NCI-H748 (cell line): ENCODE measurements around the gene RSPO3.

Source experiments
- DNase-seq: peaks from one replicate; lab custom pipeline; 2025; ENCODE audit not compliant: unreplicated experiment; lab: John Stamatoyannopoulos, UW

RSPO3 gene

DNA sequence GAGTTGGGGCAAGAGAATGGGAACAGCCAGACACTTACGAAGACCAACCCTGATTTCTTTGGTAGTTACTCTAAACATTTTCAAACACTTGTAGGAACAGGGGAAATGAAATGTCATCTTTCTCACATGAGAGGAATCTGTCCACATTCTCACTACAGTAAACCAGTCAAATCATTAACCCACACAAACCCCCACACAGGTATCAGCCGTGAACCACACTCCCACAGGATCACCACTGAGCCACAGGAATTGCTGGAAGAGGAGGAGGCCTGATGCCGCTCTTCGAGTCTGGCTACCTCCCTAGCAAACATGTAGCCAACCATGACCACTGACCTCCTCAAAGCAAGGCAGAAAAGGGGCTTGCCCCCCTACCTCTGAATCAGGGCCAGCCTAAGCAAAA, 6.9 kb upstream of the RSPO3 start:
- no peak for DNase-seq

DNA sequence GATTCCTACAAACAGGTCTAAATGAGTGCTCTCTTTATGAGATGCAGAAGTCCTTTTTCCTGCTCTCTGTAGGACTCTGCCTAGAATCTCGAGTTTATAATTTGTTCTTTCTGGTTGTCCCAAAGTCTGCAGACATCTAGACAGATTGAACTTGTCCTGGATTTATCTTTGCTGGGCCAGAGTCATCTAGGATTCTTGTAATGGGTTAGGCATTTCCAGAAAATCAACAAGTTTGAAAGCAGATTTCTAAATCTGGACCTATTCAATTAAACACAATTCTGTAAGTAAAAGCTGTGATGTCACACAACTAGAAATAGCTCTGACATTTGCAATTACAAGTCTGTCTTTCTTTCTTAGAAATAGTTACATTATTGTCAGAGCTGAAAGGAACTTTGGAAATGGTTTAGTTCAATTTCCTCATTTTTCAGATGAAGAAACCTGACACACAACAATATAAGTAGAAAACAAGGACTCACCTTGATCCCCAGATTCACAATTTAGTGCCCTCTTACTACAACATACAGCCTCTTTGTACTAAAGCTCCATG, 4.2 kb upstream of the RSPO3 start:
- DNase-seq: no peak

DNA sequence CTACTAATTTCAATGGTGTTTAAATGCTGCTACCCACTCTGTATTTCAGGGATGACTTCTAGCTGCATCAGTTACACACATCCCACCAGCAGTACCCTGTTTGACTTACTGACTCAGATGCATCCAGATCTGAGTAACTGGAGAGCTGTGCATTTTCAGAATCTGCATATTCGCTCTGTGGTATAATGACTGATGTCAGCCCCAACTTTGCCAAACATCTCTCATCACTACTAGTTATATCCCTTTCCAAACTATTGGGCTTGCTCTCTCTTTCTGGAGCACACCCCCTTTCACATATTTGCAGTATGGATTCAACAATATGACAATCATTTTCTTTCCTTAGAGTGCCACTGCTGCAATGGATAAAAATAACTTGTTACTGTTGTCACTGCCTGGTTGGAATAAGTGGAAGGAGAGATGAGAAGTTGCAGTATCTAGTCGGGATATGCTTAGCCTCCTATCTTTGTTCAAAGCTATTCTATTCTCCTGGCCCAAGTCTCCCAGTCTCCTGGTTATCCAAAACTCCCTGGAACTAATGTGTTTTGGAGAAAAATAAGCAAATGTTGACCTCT, 3.3 kb upstream of the RSPO3 start:
- no peak for DNase-seq

DNA sequence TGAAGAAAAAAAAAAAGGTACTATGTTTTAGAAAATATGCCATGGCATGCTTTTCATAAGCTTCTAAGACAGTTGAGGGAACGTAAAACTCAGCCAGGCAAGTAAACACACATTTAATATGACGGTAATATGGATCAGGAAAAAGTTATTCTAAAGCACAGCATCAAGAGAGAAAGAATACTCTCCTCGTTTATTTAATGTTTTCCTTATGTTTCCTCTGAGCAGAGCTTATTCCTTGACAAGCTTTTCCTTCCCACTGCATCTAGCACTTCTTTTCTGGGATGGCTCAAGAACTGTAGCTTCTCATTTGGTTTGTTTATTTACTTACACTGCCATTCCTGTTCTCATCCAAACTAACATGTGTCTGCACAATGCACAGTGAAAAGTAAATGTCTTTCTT, 2.7 kb upstream of the RSPO3 start:
- DNase-seq: no peak

DNA sequence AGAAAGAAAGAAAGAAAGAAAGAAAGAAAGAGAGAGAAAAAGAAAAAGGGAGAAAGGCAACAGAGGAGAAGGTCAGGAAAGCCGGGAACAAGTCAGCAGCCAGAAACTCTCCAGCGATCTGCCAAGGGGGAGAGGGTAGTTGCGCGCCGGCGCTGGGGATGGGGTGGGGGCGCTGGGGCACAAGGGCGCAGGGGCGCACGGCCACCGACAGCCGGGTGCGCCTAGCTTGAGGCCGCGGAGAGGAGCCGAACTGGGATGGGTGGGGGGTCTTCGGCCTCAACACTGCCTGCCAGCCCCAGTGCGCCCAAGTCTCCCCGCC, 533 bp upstream of the RSPO3 start:
- no peak for DNase-seq

DNA sequence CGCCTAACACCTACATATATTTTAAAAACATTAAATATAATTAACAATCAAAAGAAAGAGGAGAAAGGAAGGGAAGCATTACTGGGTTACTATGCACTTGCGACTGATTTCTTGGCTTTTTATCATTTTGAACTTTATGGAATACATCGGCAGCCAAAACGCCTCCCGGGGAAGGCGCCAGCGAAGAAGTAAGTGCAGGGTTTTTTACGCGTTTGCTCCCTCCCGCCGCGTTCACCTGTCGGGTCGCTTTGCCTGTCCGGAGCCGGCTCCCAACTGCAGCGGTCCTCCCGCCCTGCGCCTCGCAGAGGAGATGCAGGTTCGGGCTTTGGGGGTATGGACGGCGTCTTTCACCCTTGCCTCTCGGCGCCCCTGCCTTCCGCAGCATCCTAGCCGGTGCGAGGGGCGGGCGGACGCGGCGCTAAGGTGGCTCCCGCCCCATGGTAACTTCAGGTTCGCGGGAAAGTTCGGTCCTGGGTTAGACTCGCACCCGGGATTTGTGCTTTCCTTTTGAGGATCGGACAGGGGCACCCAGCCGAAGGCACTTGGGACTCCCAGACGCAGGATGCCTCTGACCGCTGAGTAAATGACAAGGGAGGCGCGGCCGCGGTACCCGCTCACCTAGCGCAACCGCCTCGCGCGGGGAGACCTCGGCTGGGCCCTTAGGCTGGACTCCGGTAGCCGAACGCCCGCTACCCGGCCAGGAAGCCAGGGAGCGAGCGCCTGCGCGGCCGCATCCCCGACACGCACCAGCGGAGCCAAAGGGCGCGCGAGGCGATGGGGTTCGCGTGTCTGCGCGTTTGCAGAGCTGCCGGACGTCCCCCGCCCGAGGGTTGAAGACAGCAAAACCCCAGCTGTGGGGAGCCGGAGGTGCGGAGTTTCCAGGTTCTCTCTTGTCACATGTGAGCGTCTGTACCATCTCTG, 891 bp downstream of the RSPO3 start:
- peak; percentile 53 for DNase-seq

DNA sequence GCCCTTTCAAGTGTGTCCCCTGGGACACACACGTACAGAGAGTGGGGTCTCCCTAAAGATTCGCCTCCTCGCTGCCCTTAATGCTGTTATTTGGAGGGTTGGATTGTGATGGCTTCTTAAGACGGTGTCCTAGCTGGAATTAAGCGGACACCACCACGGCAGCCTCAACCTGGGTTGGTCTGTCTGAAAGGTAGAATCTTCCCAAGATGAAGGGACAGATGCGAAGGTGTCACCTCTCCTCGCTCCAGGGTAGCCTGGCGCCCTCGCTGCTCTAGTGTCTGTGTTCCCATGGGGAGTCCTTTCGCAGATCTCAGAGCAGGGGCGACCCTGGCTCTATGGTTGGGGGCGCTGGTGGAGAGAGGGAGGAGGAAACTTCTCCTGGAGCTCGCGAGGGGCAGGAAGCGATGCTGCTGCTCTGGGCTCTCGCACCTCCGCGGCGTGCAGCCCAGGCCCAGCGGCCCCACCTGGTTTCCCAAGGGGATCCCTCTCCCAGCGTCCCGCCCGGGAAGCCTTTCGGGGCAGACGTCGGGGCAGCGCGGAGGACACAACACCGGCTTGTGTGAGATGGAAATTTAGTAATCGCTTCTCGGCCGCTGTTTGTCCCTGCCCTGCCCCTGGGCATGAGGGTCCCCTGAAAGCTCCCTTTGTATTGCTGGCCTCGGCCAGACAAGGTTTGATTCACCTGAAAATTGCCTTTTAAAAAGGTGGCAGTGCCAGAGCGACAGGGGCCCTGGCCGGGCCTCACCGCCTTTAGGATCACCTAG, 1.7 kb downstream of the RSPO3 start:
- DNase-seq: peak; percentile 45

DNA sequence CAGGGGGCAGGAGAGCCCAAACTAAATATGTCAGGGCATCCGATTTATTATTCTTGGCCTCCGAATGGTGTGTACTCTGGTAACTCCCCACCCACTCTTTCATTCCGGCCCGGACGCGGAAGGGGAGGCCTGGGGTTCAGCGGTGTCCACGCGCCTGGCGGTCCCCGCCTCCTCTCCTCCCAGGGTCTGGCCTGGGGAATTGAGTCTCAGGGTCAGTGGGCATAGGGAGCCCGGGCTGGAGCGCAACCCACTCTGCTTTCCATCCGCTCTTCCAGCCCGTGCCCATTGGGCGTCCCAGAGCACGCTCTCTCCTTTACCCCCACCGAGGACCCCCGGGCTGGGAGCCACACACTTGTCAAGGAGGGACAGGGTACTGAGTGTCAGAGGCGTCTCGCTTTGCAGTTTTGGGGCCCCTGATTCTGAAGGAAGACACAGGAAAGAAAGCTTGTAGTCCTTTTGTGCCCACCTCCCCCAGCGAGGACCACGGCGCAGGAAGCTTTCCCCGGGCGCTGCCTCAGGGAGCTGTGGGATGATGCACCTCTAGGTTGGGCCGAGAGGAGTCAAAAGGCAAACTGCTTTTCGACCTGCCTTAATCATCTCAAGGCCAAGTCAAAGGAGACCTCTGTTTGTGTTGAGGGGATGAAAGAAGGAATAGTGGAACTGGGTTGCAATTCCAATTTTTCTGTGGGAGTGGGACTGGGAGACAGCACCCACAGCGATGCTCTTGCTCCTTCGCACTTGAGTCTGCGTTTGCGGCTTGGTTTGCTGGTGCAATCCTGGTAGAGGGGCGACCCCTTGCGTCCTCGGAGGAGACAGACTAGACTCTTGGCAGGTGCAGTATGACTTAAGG, 2.5 kb downstream of the RSPO3 start:
- DNase-seq: peak; percentile 83

DNA sequence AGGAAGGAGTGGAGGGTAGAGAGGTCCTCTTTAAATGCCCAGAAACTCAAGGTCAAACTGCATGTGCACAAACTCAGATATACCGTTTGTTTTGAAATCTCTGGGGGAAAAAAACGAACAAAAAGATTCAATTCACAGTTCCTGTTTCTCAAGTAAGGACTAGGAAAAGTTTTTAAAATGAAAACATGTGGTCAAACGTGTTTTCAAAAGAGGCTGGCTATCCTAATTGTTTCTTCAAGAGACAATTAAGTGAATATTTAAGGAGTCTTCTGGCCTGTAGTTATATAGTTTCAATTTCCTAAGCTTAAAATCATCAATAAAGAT, 3.1 kb downstream of the RSPO3 start:
- DNase-seq: no peak

DNA sequence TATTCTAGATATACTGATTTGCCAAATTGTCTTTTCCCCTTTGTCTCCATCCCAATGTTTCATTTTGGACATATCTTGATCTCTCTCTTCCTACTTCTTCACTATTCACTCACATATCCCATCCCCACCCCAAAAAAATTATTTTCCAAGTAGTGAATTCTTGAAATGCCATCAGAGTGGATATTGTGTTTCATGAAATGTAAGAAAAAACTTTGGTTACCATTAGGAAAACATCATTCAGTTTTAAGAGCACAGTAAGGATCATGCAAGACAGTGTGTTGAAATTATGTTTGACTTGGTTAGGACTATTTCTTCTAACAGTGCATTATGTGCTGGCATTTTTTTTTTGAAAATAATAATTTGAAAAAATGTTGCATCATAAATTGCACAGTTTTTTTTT, 5.7 kb downstream of the RSPO3 start:
- no peak for DNase-seq

DNA sequence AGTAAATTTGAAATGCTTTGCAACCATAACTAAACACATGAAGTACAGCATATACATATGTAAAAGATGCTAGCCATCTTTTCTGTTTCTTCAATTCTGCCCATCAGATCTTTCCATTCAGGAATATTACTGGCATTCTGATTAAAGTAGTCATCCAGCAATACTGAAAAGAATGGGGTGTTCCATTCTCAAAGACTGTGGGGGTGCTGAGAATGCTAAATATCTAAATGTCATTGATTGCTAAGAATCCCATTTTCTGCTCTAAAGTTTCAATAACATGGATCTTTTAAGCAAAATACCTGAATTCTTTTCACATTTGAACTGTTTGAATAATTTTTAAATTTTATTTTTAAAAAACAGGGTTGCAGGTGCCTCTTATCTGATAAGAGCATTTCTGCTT, 6.2 kb downstream of the RSPO3 start:
- no peak for DNase-seq

DNA sequence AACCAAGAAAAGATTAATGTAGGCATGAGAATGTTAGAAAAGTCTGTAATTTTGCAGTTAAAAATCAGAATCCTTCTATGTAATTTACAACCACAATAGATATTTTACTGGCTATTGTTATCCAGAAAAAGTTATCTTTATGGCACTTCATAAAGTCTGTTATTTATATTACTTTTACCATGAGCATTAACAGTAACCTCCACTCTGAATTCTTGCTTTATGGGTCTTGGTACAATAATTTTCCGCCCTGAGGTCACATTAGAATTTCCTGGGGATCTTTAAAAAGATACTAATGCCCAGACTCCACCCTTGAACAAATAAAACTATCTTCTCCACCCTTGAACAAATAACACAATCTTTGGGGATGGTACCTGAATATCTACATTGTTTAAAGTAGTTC, 9.6 kb downstream of the RSPO3 start:
- no peak for DNase-seq

DNA sequence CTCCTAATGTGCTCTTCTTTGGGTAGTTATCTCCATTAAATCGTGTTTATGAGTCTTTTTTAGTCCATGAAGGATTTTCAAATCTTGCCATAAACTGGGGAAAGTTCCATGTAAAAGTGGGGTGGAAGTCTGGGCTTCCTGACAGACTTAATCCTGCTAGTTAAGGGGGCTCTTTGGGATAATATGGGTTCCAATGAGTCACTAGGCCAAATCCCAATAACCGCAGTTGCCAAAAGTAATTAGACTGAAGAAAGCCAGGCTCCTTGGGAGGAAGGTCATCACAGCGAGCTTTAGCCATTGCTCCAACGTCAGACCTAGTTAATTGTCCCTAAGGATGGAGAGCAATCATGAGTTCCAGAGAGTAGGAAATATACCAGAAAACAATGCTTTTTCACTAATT, 10.8 kb downstream of the RSPO3 start:
- no peak for DNase-seq

DNA sequence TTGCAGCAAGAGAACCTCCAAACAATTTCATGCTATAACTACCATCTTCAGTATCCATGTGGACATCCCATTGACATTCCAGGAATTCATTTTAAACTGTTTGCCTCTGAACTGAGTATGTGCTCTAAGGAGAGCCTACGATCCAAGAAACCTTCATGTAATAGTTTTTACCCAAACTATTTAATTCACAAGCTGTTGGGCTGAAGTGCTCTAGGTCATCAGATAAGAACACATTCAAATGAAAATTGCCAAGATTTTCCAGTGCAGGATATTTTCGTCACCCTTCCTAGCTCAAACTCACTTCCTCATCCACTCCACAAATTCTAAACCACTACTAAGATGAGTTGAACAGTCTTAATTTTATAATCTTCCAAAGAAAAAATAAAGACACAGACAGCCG, 12.8 kb downstream of the RSPO3 start:
- DNase-seq: no peak

DNA sequence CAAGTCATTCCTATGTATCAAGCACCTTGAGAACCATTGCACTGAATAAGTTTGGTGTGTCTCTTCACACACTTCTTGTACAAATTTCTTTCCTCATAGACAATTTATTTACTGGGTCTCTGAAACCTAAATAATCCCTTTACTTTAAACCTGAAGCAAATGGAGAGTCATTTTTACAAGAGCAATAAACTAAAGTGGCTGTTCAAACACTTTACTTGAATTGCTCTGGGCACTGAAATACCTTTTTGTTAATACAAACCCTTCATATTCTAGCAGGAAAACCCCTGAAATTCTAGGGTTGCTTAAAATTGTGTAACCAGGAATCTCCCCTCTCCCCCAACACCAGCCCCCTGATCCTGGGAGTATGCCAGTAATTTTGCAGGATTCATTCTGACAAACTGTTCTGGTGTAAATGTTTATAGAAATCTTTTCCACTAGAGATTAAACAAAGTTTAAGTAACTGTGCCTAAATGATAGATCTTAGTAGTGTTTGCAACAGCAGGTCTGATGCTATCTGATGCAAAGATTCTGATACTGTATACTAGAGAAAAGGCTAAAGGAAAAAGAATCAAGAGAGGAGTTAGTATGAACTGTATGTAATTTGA, 13.4 kb downstream of the RSPO3 start:
- peak; percentile 7 for DNase-seq

DNA sequence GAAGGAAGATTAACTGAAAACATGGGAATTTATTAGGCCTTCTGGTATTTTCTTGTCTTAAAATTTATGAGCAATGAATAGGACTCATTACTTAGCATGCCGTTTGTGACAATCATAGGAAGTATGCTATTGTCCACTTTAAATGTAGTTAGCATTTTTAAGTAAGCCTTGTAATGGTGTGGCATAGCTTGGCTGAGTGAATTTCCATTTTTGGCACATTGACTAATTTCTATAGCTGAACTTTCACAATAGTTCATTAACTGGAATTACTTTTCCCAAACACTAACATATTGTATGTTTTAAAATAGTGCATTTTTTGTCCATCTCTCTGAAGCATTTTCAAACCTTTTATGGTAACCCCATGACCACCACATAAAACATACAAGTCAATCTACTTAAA, 15.7 kb downstream of the RSPO3 start:
- no peak for DNase-seq

DNA sequence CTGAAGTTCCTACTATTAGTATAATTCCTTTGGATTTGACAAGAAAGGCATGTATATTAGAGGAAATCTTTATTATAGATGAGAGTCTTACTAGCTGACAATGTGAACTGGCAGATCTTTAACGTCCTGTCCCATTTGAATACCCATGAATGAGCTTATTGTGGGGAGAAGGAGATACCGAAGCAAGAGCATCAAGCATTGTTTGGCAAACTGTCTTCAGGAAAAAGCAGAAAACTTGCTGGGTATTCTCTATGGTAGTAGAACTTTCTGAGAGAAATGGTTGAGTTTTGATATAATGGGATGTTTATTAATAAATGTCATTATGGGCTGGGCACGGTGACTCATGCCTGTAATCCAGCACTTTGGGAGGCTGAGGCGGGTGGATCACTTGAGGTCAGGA, 18.3 kb downstream of the RSPO3 start:
- no peak for DNase-seq

DNA sequence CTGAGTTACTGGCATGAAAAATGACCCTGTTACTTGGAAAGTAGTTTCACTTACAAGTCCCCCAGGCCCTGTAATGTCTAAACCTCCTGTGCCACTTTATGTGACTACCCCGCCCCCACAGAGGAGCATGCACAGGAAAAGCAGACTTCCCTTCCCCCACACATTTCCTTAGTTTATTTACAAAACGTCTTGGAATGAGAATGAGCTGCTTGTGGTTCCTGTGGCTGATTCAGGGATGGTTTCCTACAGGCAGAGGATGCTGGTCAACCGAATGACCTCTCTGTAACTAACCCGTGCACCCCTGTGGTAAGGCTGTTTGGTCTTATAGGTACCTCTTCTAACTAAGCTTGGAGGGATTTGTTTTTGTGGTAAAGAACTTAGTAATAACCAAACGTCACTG, 28.5 kb downstream of the RSPO3 start:
- no peak for DNase-seq

DNA sequence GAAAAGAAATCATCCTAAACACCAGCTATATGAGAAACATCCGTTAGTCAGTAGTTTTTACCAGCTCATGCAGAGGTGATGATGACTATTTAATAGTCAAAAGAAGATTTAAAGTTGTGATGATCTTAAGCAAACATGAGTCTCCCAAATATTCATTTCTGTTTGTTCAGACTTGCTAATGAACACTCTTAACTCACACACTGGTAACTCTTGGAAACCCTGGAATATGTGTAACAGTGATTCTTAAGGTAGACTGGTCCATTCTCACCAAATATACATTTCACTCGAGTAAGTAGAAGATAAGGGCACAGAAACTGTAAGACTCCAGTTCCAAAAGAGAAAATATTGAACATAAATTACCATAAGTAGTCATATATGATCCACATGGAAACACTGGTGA, 29.1 kb downstream of the RSPO3 start:
- DNase-seq: no peak

DNA sequence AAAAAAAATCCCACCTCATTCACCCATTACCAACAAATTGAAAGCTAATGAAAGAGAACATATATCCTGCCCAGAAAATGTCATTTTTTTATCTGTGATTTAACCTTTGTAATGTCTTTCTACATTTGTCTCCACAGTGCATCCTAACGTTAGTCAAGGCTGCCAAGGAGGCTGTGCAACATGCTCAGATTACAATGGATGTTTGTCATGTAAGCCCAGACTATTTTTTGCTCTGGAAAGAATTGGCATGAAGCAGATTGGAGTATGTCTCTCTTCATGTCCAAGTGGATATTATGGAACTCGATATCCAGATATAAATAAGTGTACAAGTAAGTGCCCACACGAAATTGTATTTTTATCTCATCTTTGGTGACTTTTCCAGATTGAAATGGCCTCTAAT, 30.0 kb downstream of the RSPO3 start:
- DNase-seq: no peak

DNA sequence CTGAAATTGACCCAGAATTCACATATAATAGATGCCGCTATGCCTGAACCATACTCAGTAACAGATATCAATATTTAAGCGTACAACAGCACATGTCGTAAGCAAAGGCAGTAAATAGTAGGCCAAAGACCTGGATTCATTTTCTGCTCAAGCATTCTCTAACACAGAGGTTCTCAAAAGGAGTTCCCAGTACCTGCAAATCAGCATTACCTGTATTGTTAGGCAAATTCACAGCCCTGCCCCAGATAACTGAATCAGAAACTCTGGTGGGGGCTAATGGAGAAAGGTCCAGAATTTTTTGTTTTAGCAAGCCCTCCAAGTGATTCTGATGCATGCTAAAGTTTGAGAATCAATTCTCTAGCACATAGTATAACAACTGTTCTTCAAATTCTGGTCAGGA, 36.0 kb downstream of the RSPO3 start:
- no peak for DNase-seq
